SH-SY5Y (cell line): ENCODE results near the gene PROM2.

Experiments used
- GATA2 ChIP-seq: IDR thresholded peaks from 2 replicates; pipeline ENCODE4 v1.6.1; 2011; ENCODE audit warnings: mild to moderate bottlenecking, low read depth, low read length
- GATA3 ChIP-seq: IDR thresholded peaks from 2 replicates; pipeline ENCODE4 v1.6.1; 2011; ENCODE audit warnings: low read depth, mild to moderate bottlenecking, low read length, moderate library complexity

Gene PROM2

GRCh38 chr2:95306336-95306895, 32.2 kb downstream of the PROM2 start:
- no peak for TF ChIP-seq GATA3
- TF ChIP-seq GATA2 = no peak

GRCh38 chr2:95307036-95307435, 32.8 kb downstream of the PROM2 start:
- TF ChIP-seq GATA2 (no peak), GATA3 (no peak)

GRCh38 chr2:95307878-95308277, 33.6 kb downstream of the PROM2 start:
- TF ChIP-seq GATA3 (no peak), GATA2 (no peak)

GRCh38 chr2:95308426-95308990, 34.3 kb downstream of the PROM2 start:
- no peak for TF ChIP-seq GATA2

- TF ChIP-seq GATA3 = no peak
Observed at GRCh38 chr2:95309599-95309998, 35.4 kb downstream of the PROM2 start.

- TF ChIP-seq GATA2 (no peak), GATA3 (no peak)
Observed at GRCh38 chr2:95310216-95310615, 36.0 kb downstream of the PROM2 start.

- TF ChIP-seq GATA2 (no peak), GATA3 (no peak)
Observed at GRCh38 chr2:95310651-95311050, 36.4 kb downstream of the PROM2 start.

GRCh38 chr2:95311815-95312542, 37.7 kb downstream of the PROM2 start:
- TF ChIP-seq GATA2 (no peak), GATA3 (no peak)

GRCh38 chr2:95312543-95313201, 38.4 kb downstream of the PROM2 start:
- TF ChIP-seq GATA3 (no peak), GATA2 (no peak)

GRCh38 chr2:95313296-95314131, 39.3 kb downstream of the PROM2 start:
- TF ChIP-seq GATA2 (no peak), GATA3 (no peak)

- no peak for TF ChIP-seq GATA2
- no peak for TF ChIP-seq GATA3
Observed at GRCh38 chr2:95314598-95314963, 40.3 kb downstream of the PROM2 start.

- no peak for TF ChIP-seq GATA2
- TF ChIP-seq GATA3 = no peak
Observed at GRCh38 chr2:95314964-95315611, 40.8 kb downstream of the PROM2 start.

- TF ChIP-seq GATA3 (no peak), GATA2 (no peak)
Observed at GRCh38 chr2:95315801-95316411, 41.7 kb downstream of the PROM2 start.
